DND-41 (cell line): ENCODE data around the gene OSBPL3.

Experiments used
- ATAC-seq: fragments of 200-7000 bp; cut with Tn5 transposase; 3 replicates; pipeline ENCODE4 v1.9.1; 2021; ENCODE audit warnings: low read depth; ENCODE audit not compliant: insufficient read depth
- DNase-seq: peaks from one replicate; pipeline ENCODE4 v3.0.0-alpha.2; 2020
- H2AFZ ChIP-seq: 2 replicates; pipeline ENCODE4 v1.6.0; 2012; ENCODE audit warnings: low read depth, low read length
- H3K27ac ChIP-seq: 2 replicates; pipeline ENCODE4 v1.5.1; 2012; ENCODE audit warnings: low read length, inconsistent platforms
- H3K27me3 ChIP-seq: fragments of 200-600 bp; sonication (generic); 2 replicates; pipeline ENCODE4 v1.6.0; 2012; ENCODE audit warnings: low read length, mild to moderate bottlenecking, inconsistent platforms; ENCODE audit not compliant: insufficient read depth, poor library complexity
- H3K36me3 ChIP-seq: 2 replicates; pipeline ENCODE4 v1.5.1; 2012; ENCODE audit warnings: low read length, inconsistent platforms; ENCODE audit not compliant: insufficient read depth
- H3K4me1 ChIP-seq: 2 replicates; pipeline ENCODE4 v1.5.1; 2012; ENCODE audit warnings: mild to moderate bottlenecking, low read length; ENCODE audit not compliant: insufficient read depth
- H3K4me2 ChIP-seq: 2 replicates; pipeline ENCODE4 v1.6.0; 2012; ENCODE audit warnings: mild to moderate bottlenecking, moderate library complexity, low read length, inconsistent platforms; ENCODE audit not compliant: insufficient read depth
- H3K4me3 ChIP-seq, 2 experiments: fragments of 200-600 bp in 1 of 2; shearing (Covaris generic) in 1 of 2; 2 replicates each; pipeline ENCODE4 v1.5.1; 2012 to 2016; ENCODE audit warnings: inconsistent platforms in 2 of 2, low read length in 2 of 2, mild to moderate bottlenecking in 2 of 2, low read depth in 1 of 2, moderate library complexity in 1 of 2
- H3K79me2 ChIP-seq: 2 replicates; pipeline ENCODE4 v1.6.0; 2012; ENCODE audit warnings: low read length, inconsistent platforms; ENCODE audit not compliant: insufficient read depth
- H3K9ac ChIP-seq: 2 replicates; pipeline ENCODE4 v1.6.0; 2012; ENCODE audit warnings: low read depth, mild to moderate bottlenecking, inconsistent platforms, low read length, moderate library complexity
- H3K9me3 ChIP-seq: 2 replicates; pipeline ENCODE4 v1.5.1; 2012; ENCODE audit warnings: low read length, moderate library complexity, mild to moderate bottlenecking, inconsistent platforms; ENCODE audit not compliant: insufficient read depth, severe bottlenecking
- H4K20me1 ChIP-seq: 2 replicates; pipeline ENCODE4 v1.6.0; 2012; ENCODE audit warnings: low read length; ENCODE audit not compliant: insufficient read depth
- CTCF ChIP-seq: IDR thresholded peaks from 2 replicates; pipeline ENCODE4 v1.5.1; 2012; ENCODE audit warnings: borderline replicate concordance, low read length, moderate library complexity, mild to moderate bottlenecking; ENCODE audit not compliant: poor library complexity, severe bottlenecking; ENCODE audit errors: extremely low read depth
- EZH2 ChIP-seq: IDR thresholded peaks from 3 replicates; pipeline ENCODE4 v1.6.1; 2012; ENCODE audit warnings: borderline replicate concordance, low read depth, mild to moderate bottlenecking, moderate library complexity, low read length, inconsistent platforms; ENCODE audit not compliant: severe bottlenecking

Gene OSBPL3

GRCh38 chr7:24968165-24968564, 11.8 kb downstream of the OSBPL3 start:
- Histone ChIP-seq H3K79me2 (peaks cover 73% of the 10 kb centered on the region), H3K9ac (no peak overlapping the region), H3K27me3 (no peaks in the 10 kb centered on the region), H2AFZ (no peak overlapping the region), H3K4me2 (no peak overlapping the region), H3K9me3 (no peaks in the 10 kb centered on the region), H3K4me1 (peaks cover 74% of the 10 kb centered on the region), H4K20me1 (peaks cover 52% of the 10 kb centered on the region), H3K27ac (no peak overlapping the region), H3K4me3 (no peak overlapping the region), H3K36me3 (no peaks in the 10 kb centered on the region)
- no peak for ATAC-seq
- TF ChIP-seq CTCF (no peak), EZH2 (no peak)
- DNase-seq: no peak

- no peak for ATAC-seq
- Histone ChIP-seq H3K4me3 (no peak overlapping the region), H2AFZ (no peak overlapping the region), H4K20me1 (peaks cover 53% of the 10 kb centered on the region), H3K4me2 (no peak overlapping the region), H3K36me3 (no peaks in the 10 kb centered on the region), H3K27ac (no peak overlapping the region), H3K9me3 (no peaks in the 10 kb centered on the region), H3K4me1 (peaks cover 74% of the 10 kb centered on the region), H3K79me2 (peaks cover 73% of the 10 kb centered on the region), H3K27me3 (no peaks in the 10 kb centered on the region), H3K9ac (no peak overlapping the region)
- TF ChIP-seq EZH2: no peak
- TF ChIP-seq CTCF: no peak
- no peak for DNase-seq
Observed at GRCh38 chr7:24967696-24968095, 12.3 kb downstream of the OSBPL3 start.

DNA sequence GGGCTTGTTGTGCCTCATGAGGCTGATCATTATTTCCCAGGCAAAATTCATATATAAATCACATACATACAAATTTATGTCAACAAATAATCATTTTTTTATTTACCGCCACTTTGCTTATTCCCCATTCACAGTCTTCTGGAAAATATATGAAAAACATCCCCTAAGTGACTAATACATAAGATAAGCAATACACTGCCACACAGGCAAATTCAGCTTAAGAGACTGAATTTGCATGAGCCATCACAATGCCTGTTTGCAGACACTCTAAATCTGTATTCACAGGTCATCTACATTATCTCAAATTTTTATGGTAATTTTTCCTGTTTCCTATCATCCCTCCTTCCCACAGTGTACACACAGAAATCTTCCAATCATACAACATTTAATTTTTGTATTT, 13.2 kb downstream of the OSBPL3 start:
- H3K27ac ChIP-seq: no peak overlapping the region
- peaks cover 68% of the 10 kb centered on the region for H3K4me1 ChIP-seq
- no peak overlapping the region for H3K4me2 ChIP-seq
- no peak overlapping the region for H3K4me3 ChIP-seq
- H3K36me3 ChIP-seq: no peaks in the 10 kb centered on the region
- H3K79me2 ChIP-seq: peaks cover 73% of the 10 kb centered on the region
- no peak for ATAC-seq
- no peak for DNase-seq
- no peak overlapping the region for H2AFZ ChIP-seq
- no peak for TF ChIP-seq EZH2
- TF ChIP-seq CTCF: no peak
- H4K20me1 ChIP-seq: peaks cover 50% of the 10 kb centered on the region
- no peak overlapping the region for H3K9ac ChIP-seq
- no peaks in the 10 kb centered on the region for H3K27me3 ChIP-seq
- no peaks in the 10 kb centered on the region for H3K9me3 ChIP-seq
